ENCODE results near the gene NUP210.

The NUP210 gene

GRCh38 chr3:13268961-13269441, 151.1 kb downstream of the NUP210 start:
- DNase-seq = no peak

- DNase-seq = no peak
Measured at GRCh38 chr3:13268120-13268519, 152.0 kb downstream of the NUP210 start.

- DNase-seq = no peak
Measured at GRCh38 chr3:13266651-13267362, 153.3 kb downstream of the NUP210 start.
